GM19397 (cell line): ENCODE results near the gene IL12A.

Experiments used
- ATAC-seq: cut with Tn5 transposase; IDR thresholded peaks from one replicate; pipeline ENCODE4 v1.9.1; 2021; ENCODE audit warnings: mild to moderate bottlenecking, moderate library complexity; ENCODE audit not compliant: unreplicated experiment

The IL12A gene

DNA sequence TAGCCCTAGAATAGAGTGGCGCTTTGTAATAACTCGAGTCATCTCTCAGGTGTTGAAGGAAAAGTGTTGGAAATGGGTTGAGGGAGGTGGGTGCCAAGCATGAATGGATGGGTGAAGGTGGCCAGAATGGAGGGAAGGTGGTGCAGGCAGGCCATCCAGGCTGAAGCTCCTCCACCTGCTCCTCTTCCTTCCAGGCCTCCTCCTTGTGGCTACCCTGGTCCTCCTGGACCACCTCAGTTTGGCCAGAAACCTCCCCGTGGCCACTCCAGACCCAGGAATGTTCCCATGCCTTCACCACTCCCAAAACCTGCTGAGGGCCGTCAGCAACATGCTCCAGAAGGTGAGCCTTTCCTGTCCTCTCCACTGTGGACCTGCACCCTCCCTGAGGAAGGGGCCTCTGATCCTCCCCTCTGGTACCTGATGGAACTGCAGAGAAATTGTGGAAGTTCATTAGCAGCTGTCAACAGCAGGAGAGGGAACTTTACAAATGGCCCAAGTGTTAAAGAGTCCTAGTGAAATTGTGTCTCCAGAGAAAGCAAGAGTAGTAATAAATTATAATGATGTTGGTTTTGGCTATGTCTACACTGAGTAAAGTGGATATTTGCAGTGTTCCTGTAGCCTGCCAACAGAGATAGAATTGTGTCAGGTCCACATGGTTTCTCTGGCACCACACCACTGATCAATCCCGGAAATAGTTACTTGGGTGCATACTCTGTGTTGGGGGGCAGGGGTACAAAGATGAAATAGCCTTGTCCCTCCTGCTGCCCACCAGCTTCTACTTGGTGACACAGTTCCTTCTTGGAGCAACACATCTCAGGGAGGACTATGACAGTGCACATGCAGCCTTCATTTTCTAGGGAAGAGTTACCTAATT lies 1.6 kb downstream of the IL12A start:
- no peak for ATAC-seq

DNA sequence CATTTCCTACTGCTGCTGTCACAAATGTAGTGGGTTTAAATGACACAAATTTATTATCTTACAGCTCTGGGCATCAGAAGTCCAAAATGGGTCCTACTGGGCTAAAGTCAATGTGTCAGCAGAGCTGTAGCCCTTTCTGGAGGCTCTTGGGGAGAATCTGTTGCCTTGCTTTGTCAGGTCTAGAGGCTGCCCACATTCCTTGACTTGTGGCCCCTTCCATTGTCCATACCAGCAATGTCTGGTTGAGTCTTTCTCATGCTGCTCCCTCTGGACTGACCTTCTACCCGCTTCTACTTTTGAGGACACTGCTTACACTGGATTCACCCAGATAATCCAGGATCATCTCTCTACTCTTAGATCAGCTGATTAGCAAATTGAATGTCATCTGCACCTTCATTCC lies 3.0 kb downstream of the IL12A start:
- ATAC-seq, result no peak

DNA sequence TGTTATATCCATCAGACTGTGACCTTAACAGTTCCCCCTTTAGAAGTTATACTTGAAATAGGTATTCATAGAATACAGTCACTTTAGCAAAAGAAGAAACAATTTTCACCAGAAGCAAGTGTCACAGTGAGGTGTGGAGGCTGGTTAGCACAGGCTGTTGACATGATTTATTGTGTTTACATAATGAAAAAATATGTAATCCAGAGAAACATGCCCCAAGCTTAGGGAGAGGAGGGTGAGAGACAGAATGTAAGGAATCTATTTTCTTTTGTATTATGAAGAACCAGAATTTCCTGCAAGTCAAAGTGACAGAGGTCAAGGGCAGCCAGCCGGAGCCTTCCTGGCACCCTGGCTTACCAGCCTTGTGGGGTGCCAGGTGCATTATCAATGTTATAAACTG lies 4.0 kb downstream of the IL12A start:
- no peak for ATAC-seq

DNA sequence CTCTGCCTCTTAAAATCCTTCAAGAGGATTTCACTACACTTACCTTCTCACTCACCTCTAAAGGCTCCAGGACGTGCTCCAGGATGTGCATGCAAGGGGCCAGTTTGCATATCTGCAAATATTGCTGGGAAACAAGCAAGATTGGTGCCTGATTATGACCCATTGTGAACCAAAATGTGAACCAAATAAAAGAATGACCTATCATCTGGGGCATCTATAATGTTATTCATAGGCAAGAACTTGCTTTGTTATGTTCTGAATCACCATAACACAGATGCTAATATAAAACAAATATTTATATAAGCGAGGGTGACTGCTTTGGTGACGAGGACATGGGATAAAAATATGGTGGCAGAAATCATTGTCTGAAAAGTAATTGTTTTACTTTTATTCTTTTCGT lies 5.5 kb downstream of the IL12A start:
- ATAC-seq, result no peak

DNA sequence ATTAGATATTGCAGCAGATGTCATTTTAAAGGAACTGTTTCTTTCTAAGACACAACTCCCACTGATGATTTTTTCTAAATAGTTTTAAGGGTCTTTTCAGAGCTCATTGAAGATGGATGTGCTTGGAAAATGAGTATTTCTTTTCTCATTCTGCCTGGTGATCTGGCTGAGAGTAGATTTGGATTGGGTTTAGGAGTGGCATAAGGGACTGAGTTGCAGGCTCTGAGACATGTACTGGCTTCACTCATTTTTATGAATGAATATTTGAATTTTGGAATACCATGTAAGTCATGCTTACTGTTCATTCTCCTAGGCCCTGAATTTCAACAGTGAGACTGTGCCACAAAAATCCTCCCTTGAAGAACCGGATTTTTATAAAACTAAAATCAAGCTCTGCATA lies 6.5 kb downstream of the IL12A start:
- no peak for ATAC-seq

DNA sequence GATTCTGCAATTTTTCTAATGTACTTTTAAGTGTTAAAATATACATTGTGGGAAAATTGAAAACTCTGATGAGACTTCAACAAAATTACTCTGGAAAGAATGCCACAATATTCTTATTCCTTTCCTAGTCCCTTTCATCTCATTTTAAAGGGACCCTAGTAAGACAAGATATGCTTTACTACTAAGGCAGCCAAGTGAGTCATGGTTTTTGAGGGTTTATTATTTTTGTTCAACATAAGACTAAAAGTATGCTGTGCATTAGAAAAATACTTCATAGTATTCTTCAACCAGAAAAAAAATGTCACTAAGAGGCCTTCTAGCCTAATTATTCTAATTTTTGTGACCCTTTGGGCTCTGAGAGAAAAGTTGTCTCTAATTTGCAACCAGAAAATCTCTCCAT lies 7.4 kb downstream of the IL12A start:
- ATAC-seq, result no peak

DNA sequence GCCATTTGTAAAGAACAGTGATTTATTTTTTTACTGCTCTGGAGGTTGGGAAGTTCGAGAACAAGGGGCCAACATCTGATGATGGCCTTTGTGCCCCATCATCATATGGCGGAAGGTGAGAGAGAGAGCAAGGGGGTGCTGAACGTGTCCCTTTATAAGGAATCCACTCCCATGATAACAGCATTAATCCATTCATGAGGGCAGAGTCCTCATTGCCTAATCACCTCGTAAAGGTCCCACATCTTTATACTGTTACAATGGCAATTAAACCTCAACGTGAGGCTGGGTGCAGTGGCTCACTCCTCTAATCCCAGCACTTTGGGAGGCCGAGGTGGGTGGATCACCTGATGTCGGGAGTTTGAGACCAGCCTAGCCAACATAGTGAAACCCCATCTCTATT lies 8.3 kb downstream of the IL12A start:
- no peak for ATAC-seq

DNA sequence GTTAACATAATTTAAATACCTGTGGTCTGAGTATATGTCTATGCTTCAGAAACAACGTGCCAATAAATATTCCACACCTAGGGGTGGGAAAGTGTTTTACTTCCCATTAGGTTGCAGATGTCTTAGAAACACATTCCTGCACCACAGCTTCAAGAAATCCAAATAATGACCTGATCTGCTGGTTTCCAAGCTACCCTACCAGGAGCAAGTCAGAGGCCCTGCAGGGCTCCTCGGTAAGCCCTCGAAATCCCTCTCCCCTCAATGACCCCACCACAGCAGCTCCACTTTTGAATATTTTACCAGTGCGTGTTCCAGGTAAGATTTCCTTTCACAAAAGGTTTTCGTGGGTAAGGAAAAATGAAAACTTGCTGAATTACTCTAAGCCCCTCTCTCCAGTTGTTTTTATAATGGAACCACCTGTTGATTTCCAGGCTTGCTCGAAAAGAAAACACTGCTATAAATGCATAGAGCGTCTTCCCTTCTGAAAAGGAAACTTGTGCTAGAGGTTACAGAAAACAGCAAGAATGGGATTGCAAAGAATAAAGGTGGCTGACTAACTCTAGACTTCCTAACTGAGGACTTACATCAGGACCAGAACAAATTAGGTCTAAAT lies 12.6 kb downstream of the IL12A start:
- ATAC-seq, result no peak

DNA sequence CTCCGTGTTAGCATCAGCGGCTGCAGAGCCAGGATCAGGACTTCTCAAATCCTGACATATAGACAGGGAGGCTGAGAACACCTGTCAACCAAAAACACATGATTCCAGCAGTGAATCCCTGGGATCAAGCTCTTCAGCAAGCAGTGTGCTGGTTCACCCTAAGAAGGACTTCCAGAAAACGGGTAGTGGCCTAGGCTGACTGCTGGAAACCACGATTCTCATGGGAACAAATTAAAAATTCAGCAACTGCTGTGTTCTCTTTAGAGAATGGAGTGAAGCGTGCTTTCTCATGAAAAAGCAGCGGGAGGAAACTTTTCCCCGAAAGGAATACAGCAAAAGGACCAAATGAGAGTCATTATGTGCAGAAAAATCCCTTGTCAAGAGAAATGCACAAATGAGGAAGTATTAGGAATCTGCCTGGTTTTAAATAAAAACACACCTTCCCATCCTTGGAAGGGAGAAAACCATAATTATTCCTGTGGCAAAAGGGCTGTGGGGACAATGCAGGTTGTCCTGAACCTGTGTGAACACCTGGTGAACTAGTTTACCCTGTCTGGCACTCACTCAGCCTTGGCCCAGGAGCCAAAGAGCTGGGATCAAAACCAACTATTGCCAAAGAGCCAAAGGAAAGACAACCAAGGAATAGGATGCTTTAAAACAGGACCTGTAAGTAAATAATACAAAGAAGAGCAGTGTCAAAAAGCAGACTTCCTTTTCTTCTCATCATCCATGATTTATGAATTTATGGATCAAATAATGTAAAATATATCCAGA lies 13.4 kb downstream of the IL12A start:
- ATAC-seq, result no peak

DNA sequence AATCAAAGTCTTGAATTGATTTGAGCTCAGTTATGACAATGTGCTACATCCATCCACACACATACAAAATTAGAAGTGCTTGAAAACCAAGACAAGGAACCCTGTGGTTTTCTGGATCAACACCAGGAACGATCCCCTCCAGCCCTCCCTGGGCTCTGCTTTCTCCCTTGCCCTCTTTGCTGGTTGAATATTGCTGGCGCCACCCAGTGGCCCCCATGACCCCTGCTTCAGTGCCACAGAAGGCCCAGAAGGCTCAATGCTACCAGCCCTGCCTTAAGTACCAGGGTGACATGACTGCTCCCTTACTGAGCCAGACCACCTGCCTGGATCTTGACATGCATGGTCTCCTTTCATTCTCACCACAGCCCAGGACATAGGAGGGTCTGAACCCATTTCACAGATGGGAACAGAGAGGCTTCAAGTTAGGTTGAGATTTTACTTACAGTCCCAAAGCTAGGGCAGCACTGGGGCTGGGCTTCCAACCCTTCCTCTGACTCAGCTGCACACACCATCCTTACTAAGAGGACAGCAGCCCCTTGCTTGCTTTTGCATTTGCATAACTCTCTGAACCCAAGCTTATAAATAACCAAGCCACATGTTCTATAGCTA lies 15.0 kb downstream of the IL12A start:
- ATAC-seq, result peak; percentile 83

DNA sequence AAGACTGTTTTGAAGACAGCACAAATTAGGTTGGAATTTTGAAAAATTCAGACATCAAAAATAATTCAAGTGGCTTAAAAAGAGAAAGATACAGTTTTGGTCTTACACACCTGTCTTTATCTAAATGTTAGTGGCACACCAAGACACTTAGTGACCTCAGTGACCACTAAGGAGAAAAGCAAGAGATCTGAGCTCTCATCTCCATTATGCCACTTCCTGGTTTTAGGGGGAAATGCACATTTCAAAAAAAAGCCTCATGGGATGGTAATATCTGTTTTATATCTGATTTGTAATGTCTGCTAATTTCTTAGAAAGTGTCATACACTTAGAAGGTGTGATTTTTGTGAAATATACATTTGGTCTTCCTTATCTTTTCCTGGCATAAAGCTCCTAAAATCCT lies 16.4 kb downstream of the IL12A start:
- ATAC-seq, result no peak

DNA sequence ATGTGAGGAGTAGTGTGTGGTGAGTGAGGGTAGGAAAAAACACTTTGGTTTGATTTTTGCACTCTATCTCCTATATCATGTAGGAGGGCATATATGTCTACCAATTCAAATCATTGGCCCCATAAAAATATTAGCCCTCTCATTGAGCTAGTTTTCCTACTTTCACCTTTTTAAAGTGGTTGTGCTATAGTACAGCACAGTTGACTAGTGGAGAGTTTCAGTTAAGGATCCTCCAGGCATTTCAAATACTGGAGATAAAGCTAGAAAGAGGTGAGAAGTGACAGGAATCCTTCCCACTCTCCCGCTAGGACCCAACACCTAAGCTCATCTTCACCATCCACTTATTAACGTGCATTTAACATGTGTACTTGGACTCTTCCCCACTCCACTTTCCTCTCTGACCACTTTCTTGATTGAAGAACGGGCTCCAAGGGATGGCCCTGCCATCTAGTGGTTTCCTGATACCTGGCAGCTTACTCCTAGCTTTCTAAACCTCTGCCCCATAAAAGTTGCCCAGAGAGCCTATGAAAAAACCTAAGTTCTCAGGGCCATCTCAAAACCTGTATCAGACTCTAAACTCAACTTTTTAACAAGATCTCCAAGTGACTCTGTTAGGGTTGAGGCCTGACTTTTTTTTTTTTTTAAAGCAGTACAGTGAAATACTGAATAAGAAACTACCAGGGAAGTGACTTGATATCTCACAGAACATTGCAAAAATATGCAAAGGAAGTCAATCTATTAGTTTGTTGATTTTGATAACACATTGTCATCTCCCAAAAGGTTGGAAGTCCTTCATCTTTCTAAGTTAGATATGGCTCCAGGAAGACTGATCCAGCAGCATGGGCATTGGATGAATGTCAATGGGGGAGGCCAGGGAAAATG lies 17.9 kb downstream of the IL12A start:
- no peak for ATAC-seq

DNA sequence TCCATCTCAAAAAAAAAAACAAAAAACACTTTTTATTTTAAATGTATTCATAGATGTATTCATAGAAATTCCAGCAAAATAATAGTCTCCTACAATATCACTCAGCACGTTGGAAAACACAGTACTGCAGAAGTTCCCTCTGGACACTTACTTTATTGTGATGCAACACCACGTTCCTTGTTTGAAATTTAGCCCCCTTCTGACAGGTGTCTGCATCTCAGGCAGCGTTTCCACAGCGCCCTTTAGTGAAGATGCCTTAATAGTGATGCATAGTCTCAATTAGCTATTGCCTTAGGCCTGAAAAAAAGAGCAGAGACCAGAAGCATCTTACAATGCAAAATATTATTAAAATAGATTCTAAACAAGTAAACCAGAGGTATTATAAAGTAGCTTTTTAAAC lies 20.3 kb downstream of the IL12A start:
- no peak for ATAC-seq

DNA sequence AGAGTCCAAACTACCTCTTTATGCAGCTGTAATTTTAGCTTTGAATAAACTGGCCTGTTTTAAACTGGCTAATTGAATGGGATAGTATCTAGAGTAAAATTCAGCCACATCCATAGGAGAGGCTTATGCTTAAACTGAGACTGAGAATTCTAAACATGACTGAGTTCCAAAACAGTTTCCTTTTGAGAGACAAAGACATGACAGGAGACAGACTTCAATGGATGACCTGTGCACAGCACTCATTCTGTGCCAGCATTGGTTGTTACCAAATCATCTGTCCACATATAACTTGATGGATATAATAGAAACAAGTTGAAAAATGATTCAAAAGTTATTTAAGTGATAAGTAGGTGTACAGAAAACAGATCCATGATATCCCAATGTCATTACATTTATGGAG lies 20.9 kb downstream of the IL12A start:
- no peak for ATAC-seq

DNA sequence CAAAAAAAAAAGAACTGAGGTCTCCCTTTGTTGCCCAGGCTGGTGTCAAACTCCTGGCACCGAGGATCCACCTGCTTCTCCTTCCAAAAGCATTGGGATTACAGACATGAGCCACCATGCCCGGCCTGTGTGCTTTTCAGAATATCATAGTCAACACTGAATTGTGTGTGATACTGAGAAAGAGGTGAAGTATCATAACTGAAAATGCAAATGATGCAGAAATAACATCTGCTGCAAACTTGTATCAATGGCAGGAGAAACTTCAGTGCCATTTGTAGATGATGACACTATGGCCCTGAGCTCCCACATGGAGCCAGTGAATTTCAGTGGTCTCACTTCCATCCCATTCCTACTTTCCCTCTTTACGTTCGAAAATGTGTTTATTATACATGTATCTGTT lies 21.9 kb downstream of the IL12A start:
- ATAC-seq, result peak; percentile 52

DNA sequence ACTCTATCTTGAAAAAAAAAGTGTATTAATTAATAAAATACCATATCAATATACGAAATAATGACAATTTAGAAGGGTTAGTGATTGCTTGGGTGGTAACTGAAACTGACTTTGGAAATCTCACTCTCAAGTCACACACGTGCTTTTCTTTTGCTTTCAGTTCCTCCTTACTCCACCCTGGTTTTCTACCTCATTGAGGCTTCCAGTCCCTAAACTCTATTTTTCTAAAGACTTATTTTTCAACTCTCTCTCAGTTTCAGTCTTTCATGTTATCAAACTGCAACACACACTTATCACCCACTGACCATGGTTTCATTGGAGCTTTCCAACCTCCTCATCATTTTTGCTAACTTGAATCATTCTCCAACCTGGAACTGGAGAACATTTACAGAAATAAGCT lies 23.5 kb downstream of the IL12A start:
- ATAC-seq, result peak; percentile 65

DNA sequence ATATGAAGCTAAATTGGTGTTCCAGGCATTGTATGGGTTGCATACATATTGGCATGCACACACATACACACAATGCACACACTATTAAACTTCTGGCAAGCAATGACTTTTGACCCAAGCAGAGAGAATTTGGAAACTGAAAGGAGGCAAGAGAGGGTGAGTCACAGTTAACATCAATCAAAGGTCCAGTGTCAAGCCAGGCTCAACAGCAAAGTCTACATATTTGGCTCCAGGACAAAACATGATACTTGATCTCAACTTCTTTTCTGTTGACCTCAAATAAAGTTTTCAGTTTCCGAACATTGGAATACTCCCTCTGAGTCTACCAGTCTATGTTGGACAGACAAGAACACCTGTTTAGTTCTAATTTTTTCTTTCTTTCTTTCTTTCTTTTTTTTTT lies 28.3 kb downstream of the IL12A start:
- no peak for ATAC-seq

DNA sequence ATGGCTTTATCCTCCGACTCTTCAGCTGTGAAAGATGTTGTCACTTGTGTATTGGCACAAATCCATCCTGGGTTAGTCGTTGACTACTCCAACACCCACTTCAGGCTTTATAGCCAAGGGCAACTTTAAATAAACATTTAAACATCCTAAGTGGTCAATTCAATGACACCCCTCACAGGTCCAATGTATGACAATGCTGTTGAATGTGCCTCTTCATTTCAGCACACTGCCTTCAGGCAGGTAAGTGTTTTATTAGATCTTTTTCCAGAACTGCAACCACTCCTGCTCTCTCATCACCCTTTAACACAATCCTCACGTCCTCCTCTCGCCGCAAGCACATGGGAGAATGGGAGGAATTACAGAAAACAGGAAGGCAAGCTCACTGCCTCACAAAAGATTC lies 30.3 kb downstream of the IL12A start:
- no peak for ATAC-seq

DNA sequence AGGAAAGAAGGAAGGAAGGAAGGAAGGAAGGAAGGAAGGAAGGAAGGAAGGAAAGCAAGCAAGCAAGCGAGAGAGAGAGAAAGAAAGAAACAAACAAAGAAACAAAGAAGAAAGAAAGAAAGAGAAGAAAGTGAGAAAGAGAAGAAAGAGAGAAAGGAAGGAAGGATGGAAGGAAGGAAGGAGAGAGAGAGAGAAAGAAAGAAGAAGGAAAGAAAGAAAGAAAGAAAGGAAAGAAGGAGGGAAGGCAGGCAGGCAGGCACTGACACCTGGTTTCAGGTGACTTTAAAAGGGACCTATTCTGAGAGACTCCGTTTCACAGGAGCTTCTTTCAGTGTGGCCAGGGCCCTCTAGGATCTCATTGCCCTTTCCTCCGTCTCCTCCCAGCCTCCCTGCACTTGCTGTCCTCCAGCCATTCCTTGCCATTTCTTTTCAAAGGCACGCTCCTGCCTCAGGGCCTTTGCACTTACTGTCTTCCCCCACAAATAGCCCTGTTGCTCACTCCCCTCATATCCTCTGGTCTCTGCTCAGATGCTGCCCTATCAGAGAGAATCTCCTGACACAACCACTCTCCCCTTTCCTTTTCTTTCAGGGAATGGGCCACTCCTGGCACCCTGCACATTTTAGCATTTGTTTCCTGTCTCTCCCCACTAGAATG lies 31.5 kb downstream of the IL12A start:
- ATAC-seq, result no peak

DNA sequence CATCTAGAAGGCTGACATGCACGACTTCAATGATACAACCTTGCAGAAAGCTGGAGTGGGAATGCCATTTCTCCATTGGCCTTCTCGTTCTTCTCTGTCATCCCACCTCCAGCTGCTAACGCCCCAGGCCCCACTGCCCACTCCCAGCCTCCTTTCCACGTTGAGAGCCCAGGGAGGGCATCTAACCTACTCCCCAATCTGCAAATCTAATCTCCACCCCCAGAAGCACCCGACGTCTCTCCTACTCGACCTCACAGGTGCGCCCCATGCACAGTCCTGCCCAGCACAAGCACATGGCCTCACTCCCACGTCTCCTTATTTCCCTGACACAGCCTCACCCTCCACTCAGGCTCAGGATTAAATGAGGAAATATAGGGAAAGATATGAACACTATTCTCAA lies 33.4 kb downstream of the IL12A start:
- ATAC-seq, result no peak
